Hair follicular keratinocyte (primary cell): Measurements from ENCODE around the gene CGNL1. TPM values are rescaled to one million over a fixed set of nuclear protein-coding genes. Genes with fewer than 3 reads are reported as not detected.

Source experiments
- total RNA-seq: library from RNA; depleted of rRNA; stranded (reverse); fragments of >200 nt; gene quantifications from 2 replicates; pipeline ENCODE4 v1.2.3, GENCODE V29; 2015

CGNL1 gene, protein sequence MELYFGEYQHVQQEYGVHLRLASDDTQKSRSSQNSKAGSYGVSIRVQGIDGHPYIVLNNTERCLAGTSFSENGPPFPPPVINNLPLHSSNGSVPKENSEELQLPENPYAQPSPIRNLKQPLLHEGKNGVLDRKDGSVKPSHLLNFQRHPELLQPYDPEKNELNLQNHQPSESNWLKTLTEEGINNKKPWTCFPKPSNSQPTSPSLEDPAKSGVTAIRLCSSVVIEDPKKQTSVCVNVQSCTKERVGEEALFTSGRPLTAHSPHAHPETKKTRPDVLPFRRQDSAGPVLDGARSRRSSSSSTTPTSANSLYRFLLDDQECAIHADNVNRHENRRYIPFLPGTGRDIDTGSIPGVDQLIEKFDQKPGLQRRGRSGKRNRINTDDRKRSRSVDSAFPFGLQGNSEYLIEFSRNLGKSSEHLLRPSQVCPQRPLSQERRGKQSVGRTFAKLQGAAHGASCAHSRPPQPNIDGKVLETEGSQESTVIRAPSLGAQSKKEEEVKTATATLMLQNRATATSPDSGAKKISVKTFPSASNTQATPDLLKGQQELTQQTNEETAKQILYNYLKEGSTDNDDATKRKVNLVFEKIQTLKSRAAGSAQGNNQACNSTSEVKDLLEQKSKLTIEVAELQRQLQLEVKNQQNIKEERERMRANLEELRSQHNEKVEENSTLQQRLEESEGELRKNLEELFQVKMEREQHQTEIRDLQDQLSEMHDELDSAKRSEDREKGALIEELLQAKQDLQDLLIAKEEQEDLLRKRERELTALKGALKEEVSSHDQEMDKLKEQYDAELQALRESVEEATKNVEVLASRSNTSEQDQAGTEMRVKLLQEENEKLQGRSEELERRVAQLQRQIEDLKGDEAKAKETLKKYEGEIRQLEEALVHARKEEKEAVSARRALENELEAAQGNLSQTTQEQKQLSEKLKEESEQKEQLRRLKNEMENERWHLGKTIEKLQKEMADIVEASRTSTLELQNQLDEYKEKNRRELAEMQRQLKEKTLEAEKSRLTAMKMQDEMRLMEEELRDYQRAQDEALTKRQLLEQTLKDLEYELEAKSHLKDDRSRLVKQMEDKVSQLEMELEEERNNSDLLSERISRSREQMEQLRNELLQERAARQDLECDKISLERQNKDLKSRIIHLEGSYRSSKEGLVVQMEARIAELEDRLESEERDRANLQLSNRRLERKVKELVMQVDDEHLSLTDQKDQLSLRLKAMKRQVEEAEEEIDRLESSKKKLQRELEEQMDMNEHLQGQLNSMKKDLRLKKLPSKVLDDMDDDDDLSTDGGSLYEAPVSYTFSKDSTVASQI
- total RNA-seq: under 0.01 TPM in 2 replicates

DNA sequence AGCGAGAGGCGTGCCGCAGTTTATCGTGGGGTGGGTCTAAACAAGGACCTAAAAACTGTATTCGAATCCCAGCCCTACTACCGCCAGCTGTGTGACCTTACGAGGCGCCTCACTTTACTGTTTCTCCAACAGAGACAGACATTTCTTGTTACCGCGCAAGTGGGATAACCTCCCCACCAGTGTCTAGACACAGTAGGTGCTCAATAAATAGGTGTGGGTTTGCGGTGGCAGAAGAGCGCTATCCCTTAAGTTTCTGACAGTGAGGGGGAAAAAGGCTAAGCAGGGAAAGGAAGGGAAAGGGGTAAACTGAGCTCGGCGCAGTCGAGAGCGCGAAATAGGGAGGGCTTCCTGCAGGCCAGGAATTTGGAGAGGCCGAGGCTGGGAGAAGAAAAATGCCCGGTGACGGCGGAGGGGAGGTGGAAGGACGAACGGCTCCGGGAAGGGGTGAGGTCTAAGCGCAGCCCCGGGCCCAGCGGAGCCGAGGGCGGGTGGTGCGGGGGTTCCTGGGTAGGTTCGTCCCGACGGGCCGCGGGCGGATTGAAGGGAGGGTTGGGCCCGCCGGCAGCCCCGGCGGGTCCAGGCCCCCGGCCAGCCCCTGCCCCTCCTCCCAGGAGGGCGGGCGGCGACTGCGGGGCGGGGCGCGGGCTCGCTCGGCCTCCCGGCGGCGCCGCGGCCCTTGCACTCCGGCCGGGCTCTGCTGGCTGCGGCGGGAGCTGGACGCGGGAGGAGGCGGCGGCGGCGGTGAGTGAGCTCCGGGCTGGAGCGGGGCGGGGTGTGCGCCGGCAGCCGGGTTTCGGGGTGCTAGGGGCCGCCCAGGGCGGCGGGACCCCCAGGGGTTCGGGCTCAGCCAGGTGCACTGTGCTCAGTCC is at the start of gene CGNL1:
Gene CGNL1 (plus strand): TSS at position 679 of the 869 bp plus-strand sequence. CDS start 61,495 bp downstream, outside the sequence.

DNA sequence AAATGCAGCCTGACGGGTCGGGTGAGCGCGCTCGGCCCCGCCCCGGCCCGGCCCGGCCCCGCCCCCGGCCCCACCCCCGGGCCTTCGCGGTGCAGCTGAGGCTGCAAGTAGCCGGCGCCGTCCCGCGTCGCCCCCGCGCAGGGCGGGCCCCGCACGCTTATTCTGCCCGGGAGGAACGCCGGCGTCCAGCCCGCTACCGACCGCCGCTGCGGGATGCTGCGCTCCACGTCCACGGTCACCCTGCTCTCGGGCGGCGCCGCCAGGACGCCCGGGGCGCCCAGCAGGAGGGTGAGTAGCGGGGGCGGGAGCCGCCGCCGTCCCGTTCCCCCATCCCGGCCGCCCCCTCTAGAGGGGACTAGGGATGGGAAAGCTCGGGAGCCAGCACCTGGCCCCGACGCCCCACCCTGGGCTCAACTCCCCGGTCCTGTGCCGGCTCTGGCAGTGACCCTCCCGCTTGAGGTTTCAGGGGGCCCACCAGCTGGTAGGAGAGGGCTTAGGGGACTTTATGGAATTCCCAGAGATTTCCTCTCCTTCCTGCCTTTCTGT is 215.6 kb downstream of the CGNL1 start, which contains the start of gene MYZAP:
Gene MYZAP (plus strand): TSS at position 83 of the 546 bp plus-strand sequence. CDS start 131 bp downstream, at position 214.

Other genes starting within 250 kb of the CGNL1 start
- gene MYZAP, start 215.4 kb downstream of the CGNL1 start, total RNA-seq: 0.15 and 3.4 TPM in 2 replicates